H9 (cell line): Measurements from ENCODE around the gene C1QL1. TPM values are rescaled to one million over a fixed set of nuclear protein-coding genes. Genes with fewer than 3 reads are reported as not detected.
A peak's percentile ranks its signal among the peaks of the same experiment; 100 is the strongest.

Experiments
- DNase-seq: peaks from one replicate; pipeline ENCODE4 v3.0.0-alpha.2; 2017
- H2AFZ ChIP-seq: one replicate; pipeline ENCODE4 v1.6.1; 2013; ENCODE audit warnings: mild to moderate bottlenecking, low read length, control low read depth, moderate library complexity
- H2AK5ac ChIP-seq: 2 replicates; pipeline ENCODE4 v1.6.1; 2013; ENCODE audit warnings: low read length, control low read depth, mixed read lengths; ENCODE audit not compliant: insufficient read length
- H2BK120ac ChIP-seq: one replicate; pipeline ENCODE4 v1.6.1; 2013; ENCODE audit warnings: low read depth, mild to moderate bottlenecking, low read length, control low read depth, inconsistent platforms; ENCODE audit not compliant: poor library complexity, severe bottlenecking
- H2BK12ac ChIP-seq: 2 replicates; pipeline ENCODE4 v1.6.1; 2013; ENCODE audit warnings: low read length, control low read depth, mixed read lengths, low read depth; ENCODE audit not compliant: insufficient read length
- H2BK15ac ChIP-seq: 2 replicates; pipeline ENCODE4 v1.6.1; 2013; ENCODE audit warnings: low read depth, low read length, control low read depth
- H2BK20ac ChIP-seq: one replicate; pipeline ENCODE4 v1.6.1; 2013; ENCODE audit warnings: low read depth, mild to moderate bottlenecking, low read length, control low read depth, inconsistent platforms; ENCODE audit not compliant: poor library complexity, severe bottlenecking
- H2BK5ac ChIP-seq: 2 replicates; pipeline ENCODE4 v1.6.1; 2013; ENCODE audit warnings: low read length, control low read depth, mixed read lengths; ENCODE audit not compliant: insufficient read length
- H3K14ac ChIP-seq: 2 replicates; pipeline ENCODE4 v1.6.1; 2013; ENCODE audit warnings: low read length, control low read depth; ENCODE audit not compliant: insufficient read depth
- H3K18ac ChIP-seq: 2 replicates; pipeline ENCODE4 v1.6.1; 2013; ENCODE audit warnings: low read depth, mild to moderate bottlenecking, mixed read lengths, low read length, control low read depth; ENCODE audit not compliant: insufficient read length
- H3K23ac ChIP-seq: 2 replicates; pipeline ENCODE4 v1.6.1; 2013; ENCODE audit warnings: low read length, control low read depth, mixed read lengths, low read depth; ENCODE audit not compliant: insufficient read length
- H3K23me2 ChIP-seq: 2 replicates; pipeline ENCODE4 v1.6.1; 2013; ENCODE audit warnings: low read depth, mild to moderate bottlenecking, mixed read lengths, low read length, control low read depth; ENCODE audit not compliant: insufficient read length, poor library complexity, severe bottlenecking
- H3K27ac ChIP-seq: 2 replicates; pipeline ENCODE4 v1.5.1; 2013; ENCODE audit warnings: low read length, control low read depth, mixed read lengths, low read depth; ENCODE audit not compliant: insufficient read length
- H3K27me3 ChIP-seq: 2 replicates; pipeline ENCODE4 v1.6.1; 2013; ENCODE audit warnings: low read length, control low read depth, inconsistent platforms; ENCODE audit not compliant: insufficient read depth
- H3K4ac ChIP-seq: 2 replicates; pipeline ENCODE4 v1.6.1; 2013; ENCODE audit warnings: low read depth, mild to moderate bottlenecking, control low read depth, inconsistent platforms, low read length, moderate library complexity
- H3K4me1 ChIP-seq: 2 replicates; pipeline ENCODE4 v1.6.1; 2013; ENCODE audit warnings: low read length, control low read depth, inconsistent platforms; ENCODE audit not compliant: insufficient read depth
- H3K4me2 ChIP-seq: 2 replicates; pipeline ENCODE4 v1.6.1; 2013; ENCODE audit warnings: low read length, control low read depth, mixed read lengths; ENCODE audit not compliant: insufficient read length, insufficient read depth
- H3K56ac ChIP-seq: 2 replicates; pipeline ENCODE4 v1.6.1; 2013; ENCODE audit warnings: low read depth, mild to moderate bottlenecking, mixed read lengths, low read length, control low read depth; ENCODE audit not compliant: insufficient read length
- H3K79me1 ChIP-seq: 2 replicates; pipeline ENCODE4 v1.6.1; 2013; ENCODE audit warnings: low read depth, mild to moderate bottlenecking, moderate library complexity, low read length, control low read depth, inconsistent platforms; ENCODE audit not compliant: insufficient read depth, poor library complexity, severe bottlenecking
- H3K79me2 ChIP-seq: 2 replicates; pipeline ENCODE4 v1.6.1; 2013; ENCODE audit warnings: low read length, control low read depth, inconsistent platforms; ENCODE audit not compliant: insufficient read depth
- H3K9ac ChIP-seq: 2 replicates; pipeline ENCODE4 v1.6.1; 2013; ENCODE audit warnings: low read length, control low read depth, mixed read lengths; ENCODE audit not compliant: insufficient read length; ENCODE audit errors: extremely low read depth
- H3K9me3 ChIP-seq: one replicate; pipeline ENCODE4 v1.6.1; 2013; ENCODE audit warnings: low read depth, low read length, inconsistent platforms; ENCODE audit not compliant: control insufficient read depth
- H3T11ph ChIP-seq: one replicate; pipeline ENCODE4 v1.6.1; 2013; ENCODE audit warnings: mild to moderate bottlenecking, low read length, control low read depth, inconsistent platforms
- H4K20me1 ChIP-seq: one replicate; pipeline ENCODE4 v1.6.1; 2013; ENCODE audit not compliant: control insufficient read depth, insufficient read length, insufficient read depth
- H4K5ac ChIP-seq: 2 replicates; pipeline ENCODE4 v1.6.1; 2013; ENCODE audit warnings: low read depth, mild to moderate bottlenecking, mixed read lengths, low read length, control low read depth; ENCODE audit not compliant: insufficient read length
- H4K8ac ChIP-seq: replicated peaks from 2 replicates; pipeline ENCODE4 v1.6.1; 2013; ENCODE audit warnings: low read length, control low read depth, mixed read lengths, low read depth; ENCODE audit not compliant: insufficient read length
- H4K91ac ChIP-seq: 2 replicates; pipeline ENCODE4 v1.6.1; 2013; ENCODE audit warnings: low read depth, mild to moderate bottlenecking, moderate library complexity, mixed read lengths, low read length, control low read depth; ENCODE audit not compliant: insufficient read length
- H3K27ac Mint-ChIP-seq, 3 experiments: 2 replicates in 2 of 3; 3 replicates in 1 of 3; pipeline ENCODE4 v1.8.0; 2020 to 2021; ENCODE audit warnings: mixed read lengths in 3 of 3, mild to moderate bottlenecking in 1 of 3, moderate library complexity in 1 of 3
- H3K27me3 Mint-ChIP-seq: 2 replicates; pipeline ENCODE4 v1.8.0; 2021; ENCODE audit warnings: low read depth, mild to moderate bottlenecking, moderate library complexity, mixed read lengths
- H3K36me3 Mint-ChIP-seq, 3 experiments: 2 replicates in 2 of 3; 3 replicates in 1 of 3; pipeline ENCODE4 v1.8.0; 2020 to 2021; ENCODE audit warnings: low read depth in 3 of 3, mixed read lengths in 3 of 3; ENCODE audit not compliant: insufficient read depth in 1 of 3
- H3K4me1 Mint-ChIP-seq, 2 experiments: 2 replicates each; pipeline ENCODE4 v1.8.0; 2020; ENCODE audit warnings: mixed read lengths in 2 of 2
- H3K4me3 Mint-ChIP-seq, 2 experiments: 2 replicates in 1 of 2; 3 replicates in 1 of 2; pipeline ENCODE4 v1.8.0; 2020 to 2021; ENCODE audit warnings: mild to moderate bottlenecking in 2 of 2, mixed read lengths in 2 of 2, moderate library complexity in 1 of 2
- H3K9me3 Mint-ChIP-seq, 2 experiments: 2 replicates in 1 of 2; 3 replicates in 1 of 2; pipeline ENCODE4 v1.8.0; 2020; ENCODE audit warnings: mild to moderate bottlenecking in 2 of 2, mixed read lengths in 2 of 2, moderate library complexity in 1 of 2
- WGBS: extraction: QIAGEN DNeasy Blood & Tissue Kit; methylation state at CpG from one replicate; pipeline ENCODE4 v1.1.7; 2013; ENCODE audit warnings: missing lambda C conversion rate, low lambda C conversion rate, mixed read lengths; ENCODE audit not compliant: insufficient read length; ENCODE audit errors: extremely low coverage; 5-methylcytosine and 5-hydroxymethylcytosine counted together
- total RNA-seq: library from RNA; stranded (reverse); gene quantifications from 2 replicates; pipeline ENCODE4 v1.2.1, GENCODE V29; 2021
- TF ChIP-seq, protein P1 (sequence below): fragments of 200-600 bp; sonication (generic); conservative IDR thresholded peaks from 3 replicates; pipeline ENCODE4 v1.8.0; 2021; ENCODE audit warnings: antibody characterized with exemption, mild to moderate bottlenecking

The C1QL1 gene
- total RNA-seq, 1 experiment from 2014 or later = 6.0 TPM

DNA sequence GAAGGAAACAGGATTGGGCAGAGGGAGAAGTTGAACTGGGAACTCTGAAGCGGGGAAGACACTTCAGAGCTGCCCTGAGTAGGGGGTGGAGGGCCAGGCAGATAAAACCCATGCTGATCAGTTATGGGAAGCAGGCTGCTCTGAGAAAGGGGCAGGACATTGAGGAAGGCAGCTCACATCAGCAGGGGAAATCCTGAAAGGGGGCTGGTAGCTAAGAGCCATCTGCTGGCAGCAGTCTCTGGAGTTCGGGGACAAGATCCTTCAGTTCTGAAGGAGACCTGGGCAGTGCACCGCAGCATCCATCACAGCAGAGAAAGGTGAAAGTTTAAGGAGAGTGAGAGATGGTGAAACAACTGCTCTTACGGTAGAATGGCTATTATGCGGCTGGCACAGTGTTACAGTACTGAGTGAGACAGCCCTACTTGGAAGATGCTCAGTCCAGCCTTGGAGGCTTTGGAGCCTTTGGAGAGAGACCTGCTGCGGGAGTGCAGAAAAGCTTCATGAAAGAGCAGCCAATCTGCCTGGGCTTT is 15.1 kb downstream of the C1QL1 start:
- H3K79me2 ChIP-seq = no peaks in the 10 kb centered on the region
- H3K27me3 ChIP-seq = no peaks in the 10 kb centered on the region
- Mint-ChIP-seq H3K36me3 (no peaks in the 10 kb centered on the region), H3K27ac (0 out of 7 replicates have a peak overlapping the region, but pooled peaks of 1 of the 3 experiments have one; percentile 1), H3K4me3 (no peak overlapping the region), H3K9me3 (no peaks in the 10 kb centered on the region), H3K27me3 (peaks cover 7% of the 10 kb centered on the region; the same call in 1 of the 2 replicates), H3K4me1 (peaks cover 6 to 11% of the 10 kb centered on the region in 2 experiments)
- H2BK12ac ChIP-seq = no peak overlapping the region
- H3K23ac ChIP-seq = no peak overlapping the region
- no CpG with 5 or more reads among the region's 6 CpGs for WGBS
- no peaks in the 10 kb centered on the region for H3K9me3 ChIP-seq
- no peaks in the 10 kb centered on the region for H3K4me1 ChIP-seq
- H3K4ac ChIP-seq = no peak overlapping the region
- H4K91ac ChIP-seq = no peak overlapping the region
- TF ChIP-seq, protein P1, sequence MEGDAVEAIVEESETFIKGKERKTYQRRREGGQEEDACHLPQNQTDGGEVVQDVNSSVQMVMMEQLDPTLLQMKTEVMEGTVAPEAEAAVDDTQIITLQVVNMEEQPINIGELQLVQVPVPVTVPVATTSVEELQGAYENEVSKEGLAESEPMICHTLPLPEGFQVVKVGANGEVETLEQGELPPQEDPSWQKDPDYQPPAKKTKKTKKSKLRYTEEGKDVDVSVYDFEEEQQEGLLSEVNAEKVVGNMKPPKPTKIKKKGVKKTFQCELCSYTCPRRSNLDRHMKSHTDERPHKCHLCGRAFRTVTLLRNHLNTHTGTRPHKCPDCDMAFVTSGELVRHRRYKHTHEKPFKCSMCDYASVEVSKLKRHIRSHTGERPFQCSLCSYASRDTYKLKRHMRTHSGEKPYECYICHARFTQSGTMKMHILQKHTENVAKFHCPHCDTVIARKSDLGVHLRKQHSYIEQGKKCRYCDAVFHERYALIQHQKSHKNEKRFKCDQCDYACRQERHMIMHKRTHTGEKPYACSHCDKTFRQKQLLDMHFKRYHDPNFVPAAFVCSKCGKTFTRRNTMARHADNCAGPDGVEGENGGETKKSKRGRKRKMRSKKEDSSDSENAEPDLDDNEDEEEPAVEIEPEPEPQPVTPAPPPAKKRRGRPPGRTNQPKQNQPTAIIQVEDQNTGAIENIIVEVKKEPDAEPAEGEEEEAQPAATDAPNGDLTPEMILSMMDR = peak; percentile 27; the same call in 2 of the 3 replicates
- peaks cover 2% of the 10 kb centered on the region for H3K23me2 ChIP-seq
- peak; percentile 69 for DNase-seq
- H3K27ac ChIP-seq = no peak overlapping the region
- no peak overlapping the region for H2BK20ac ChIP-seq
- H3K79me1 ChIP-seq = no peaks in the 10 kb centered on the region
- no peak overlapping the region for H2AFZ ChIP-seq
- no peak overlapping the region for H3K14ac ChIP-seq
- H3K4me2 ChIP-seq = no peak overlapping the region
- no peak overlapping the region for H3T11ph ChIP-seq
- H4K8ac ChIP-seq = no peak overlapping the region
- no peak overlapping the region for H3K9ac ChIP-seq
- H2BK120ac ChIP-seq = no peak overlapping the region
- no peak overlapping the region for H2BK15ac ChIP-seq
- no peak overlapping the region for H2AK5ac ChIP-seq
- H3K56ac ChIP-seq = no peak overlapping the region
- no peaks in the 10 kb centered on the region for H4K20me1 ChIP-seq
- no peak overlapping the region for H2BK5ac ChIP-seq
- H3K18ac ChIP-seq = peak overlapping the region; percentile 42
- H4K5ac ChIP-seq = no peak overlapping the region
